22Rv1 (cell line): ENCODE data around the gene UNC45B.

ENCODE experiments used
- H3K27ac ChIP-seq: fragments of 450-650 bp; 2 replicates; pipeline ENCODE4 v1.5.1; 2017
- ZFX ChIP-seq: fragments of 450-650 bp; IDR thresholded peaks from 2 replicates; pipeline ENCODE4 v1.6.1; 2017; ENCODE audit warnings: antibody characterized with exemption, borderline replicate concordance
- TF ChIP-seq, protein P1 (sequence below): fragments of 450-650 bp; IDR thresholded peaks from 2 replicates; pipeline ENCODE4 v1.5.1; 2017; ENCODE audit warnings: mild to moderate bottlenecking

Gene UNC45B

DNA sequence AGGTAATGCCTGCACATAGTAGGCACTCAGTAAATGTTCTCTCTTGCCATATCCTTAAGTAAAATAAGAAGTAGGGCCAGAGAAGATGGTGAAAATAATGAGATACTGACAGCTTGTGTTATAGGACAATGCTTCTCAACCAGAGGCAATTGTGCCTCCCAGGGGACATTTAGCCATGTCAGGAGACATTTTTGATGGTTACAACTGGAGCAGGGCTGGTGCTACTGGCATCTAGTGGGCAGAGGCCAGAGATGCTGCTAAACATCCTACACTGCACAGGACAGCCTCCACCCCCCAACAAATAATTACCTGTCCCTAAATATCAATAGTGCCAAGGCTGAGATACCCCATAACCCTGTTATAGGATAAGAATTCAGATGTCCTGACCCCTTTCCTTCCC lies 29.6 kb upstream of the UNC45B start:
- TF ChIP-seq, protein P1, sequence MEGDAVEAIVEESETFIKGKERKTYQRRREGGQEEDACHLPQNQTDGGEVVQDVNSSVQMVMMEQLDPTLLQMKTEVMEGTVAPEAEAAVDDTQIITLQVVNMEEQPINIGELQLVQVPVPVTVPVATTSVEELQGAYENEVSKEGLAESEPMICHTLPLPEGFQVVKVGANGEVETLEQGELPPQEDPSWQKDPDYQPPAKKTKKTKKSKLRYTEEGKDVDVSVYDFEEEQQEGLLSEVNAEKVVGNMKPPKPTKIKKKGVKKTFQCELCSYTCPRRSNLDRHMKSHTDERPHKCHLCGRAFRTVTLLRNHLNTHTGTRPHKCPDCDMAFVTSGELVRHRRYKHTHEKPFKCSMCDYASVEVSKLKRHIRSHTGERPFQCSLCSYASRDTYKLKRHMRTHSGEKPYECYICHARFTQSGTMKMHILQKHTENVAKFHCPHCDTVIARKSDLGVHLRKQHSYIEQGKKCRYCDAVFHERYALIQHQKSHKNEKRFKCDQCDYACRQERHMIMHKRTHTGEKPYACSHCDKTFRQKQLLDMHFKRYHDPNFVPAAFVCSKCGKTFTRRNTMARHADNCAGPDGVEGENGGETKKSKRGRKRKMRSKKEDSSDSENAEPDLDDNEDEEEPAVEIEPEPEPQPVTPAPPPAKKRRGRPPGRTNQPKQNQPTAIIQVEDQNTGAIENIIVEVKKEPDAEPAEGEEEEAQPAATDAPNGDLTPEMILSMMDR: no peak
- TF ChIP-seq ZFX: no peak
- no peak overlapping the region for H3K27ac ChIP-seq

DNA sequence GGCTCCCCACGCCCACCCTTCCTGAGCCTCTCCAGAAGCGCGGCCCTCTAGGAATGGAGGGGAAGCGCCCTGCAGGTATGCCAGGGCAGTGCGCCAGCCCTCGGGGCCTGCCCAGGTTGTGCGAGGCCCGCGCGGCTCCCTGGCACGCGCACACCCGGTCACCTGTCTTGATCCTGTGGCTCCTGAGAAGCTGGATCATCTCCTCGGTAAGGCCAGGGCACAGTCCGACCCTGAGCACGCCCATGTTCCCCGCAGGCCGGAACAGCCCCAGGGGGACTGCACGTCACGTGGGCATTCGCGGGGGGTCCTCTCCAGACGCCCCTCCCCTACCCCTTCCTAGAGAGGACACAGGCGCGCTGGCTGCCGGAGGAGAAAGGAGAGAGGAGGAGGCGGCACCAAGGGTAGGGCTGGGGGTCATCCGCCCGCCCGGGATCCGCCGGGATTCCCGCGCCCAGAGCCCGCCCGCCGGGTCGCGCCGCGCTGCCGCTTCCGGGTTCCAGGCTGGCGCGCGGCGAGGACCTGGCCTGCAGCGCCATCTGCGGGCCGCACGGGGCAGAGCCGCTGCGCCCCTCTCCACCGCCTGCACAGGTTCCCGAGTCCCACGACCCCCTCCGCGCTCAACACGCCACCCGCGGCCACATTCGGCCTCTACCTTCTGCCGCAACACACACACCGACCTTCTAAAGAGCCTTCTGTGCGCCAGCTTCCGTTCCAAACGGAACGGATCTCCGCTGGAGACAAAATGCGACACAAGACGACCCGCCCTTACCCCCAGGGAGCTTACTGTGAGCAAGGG lies 28.0 kb upstream of the UNC45B start, which contains the start of gene RAD51D:
RAD51D (minus strand) TSS at position 491 of the 796 bp plus-strand sequence; CDS start at position 244, 247 bp downstream.
- H3K27ac ChIP-seq: peak within 1 kb of the TSS; percentile 74
- TF ChIP-seq, protein P1: peak; percentile 97
- no peak for TF ChIP-seq ZFX

DNA sequence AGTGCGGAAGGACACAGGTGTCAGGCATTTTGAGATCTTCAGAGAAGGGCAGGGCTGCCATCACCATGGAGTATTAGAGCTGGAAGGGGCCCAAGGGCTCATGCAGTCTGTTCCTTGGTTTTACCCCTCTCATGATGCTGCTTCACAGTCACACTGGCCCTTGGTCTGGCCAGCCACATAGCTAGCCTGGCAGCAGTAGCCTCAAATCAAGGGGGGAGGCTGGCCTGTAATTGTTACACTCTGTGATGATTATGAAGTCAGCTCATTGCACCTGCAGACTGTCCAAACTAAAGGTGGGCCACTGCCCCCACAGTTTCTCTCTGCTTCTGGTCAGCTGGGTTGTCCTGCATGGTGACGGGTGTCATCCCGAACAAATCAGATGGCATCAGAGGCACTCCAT lies 26.3 kb upstream of the UNC45B start, which contains the start of gene FNDC8:
FNDC8 (plus strand) TSS at position 301 of the 400 bp plus-strand sequence; CDS start at position 380, 79 bp downstream.
- TF ChIP-seq, protein P1: no peak
- TF ChIP-seq ZFX: no peak
- H3K27ac ChIP-seq: no peak within 1 kb of the TSS

DNA sequence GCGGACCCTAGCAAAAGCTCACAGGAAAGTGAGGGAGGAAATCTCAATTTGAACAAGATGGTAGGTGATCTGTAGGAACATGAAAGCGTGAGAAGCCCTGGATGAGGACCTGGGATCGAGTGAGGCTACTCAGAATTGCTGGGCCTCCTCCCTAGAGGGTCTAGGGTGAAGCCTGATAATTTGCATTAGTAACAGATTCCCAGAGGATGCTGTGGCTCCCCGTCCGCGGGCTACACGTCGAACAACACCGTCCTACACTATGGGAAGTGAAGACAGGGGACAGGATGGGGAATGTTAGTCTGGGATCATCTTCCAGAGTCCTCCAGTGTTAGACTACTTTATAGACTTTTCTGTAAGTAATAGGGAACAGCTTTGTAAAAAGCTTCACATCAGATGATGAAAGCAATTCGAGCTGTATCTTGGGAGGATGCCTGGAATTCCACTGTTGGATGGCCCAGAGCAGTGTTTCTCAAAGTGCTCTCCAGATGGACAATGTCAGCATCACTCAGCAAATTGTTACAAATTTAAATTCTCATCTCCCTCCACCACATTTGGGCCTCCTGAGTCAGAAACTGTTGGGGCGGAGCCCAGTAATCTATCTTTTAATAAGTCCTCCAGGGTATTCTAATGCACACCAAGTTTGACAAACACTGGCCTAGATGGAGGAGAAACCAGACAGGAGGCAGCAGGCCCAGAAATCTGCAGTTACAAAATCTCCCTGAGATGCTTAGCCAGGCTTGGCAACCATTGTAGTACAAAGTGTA lies 19.7 kb upstream of the UNC45B start:
- TF ChIP-seq, protein P1: no peak
- TF ChIP-seq ZFX: no peak
- no peak overlapping the region for H3K27ac ChIP-seq

DNA sequence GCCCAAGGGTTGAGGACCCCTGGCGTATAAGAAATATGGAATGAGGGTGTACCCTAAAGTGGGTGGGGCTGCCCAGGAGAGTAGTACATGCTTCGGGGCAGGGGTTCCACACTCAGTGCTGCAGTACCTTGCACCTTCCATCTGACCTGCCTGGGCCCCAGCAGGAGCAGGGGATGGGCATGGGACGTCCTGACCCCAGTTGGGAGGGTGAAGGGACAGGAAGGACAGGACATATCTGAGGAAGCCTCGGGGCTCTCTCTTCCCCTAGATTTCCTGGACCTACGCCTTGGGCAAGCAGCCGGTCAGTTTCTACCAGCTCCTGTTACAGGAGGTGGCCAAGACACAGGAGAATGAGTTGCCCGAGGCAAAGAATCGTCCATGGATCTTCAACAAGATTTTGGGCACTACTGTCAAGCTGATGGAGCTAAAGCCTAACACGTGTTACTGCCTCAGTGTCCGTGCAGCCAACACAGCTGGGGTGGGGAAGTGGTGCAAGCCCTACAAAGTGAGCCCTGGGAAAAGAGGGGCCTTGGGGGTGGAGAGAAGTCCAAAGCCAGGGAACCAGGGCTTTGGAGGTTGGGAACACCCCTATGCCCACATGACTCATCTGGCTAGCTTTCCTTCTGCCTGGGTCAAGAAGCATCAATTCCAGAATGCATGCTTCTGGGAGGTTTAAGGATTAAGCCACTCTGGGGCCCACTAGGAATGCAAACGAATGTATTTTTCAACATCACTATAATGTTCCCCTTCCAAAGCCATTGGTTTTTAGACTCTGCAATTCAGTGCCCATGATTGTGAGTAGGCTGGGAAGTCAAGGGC lies 18.3 kb upstream of the UNC45B start:
- no peak overlapping the region for H3K27ac ChIP-seq
- TF ChIP-seq, protein P1: no peak
- no peak for TF ChIP-seq ZFX

DNA sequence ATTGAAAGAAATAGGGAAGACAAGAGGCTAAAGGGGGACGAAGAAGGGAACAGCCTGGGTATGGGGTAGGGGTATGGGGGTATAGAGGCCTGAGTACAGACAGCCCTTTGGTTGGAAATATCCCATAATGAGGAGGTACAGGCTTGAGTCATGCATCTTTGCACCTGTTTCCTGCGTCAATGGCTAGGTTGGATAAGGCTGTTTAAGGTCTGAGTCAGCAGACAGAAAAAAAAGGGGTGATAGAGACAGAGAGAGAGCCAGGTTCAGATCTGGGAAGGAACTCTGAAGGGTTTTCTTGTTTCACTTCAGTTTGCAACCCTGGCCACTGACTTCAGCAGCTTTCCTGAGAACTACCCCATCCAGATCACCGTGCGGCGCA lies 17.7 kb upstream of the UNC45B start:
- TF ChIP-seq ZFX: no peak
- TF ChIP-seq, protein P1: no peak
- no peak overlapping the region for H3K27ac ChIP-seq
